Stimulated activated CD4-positive, alpha-beta T cell treated with anti-CD3 and anti-CD28 coated beads, Interleukin-15, amount 100 ng/mL, for 1 hour (primary cell): ENCODE results near the gene GRIA1.

ENCODE experiments used
- DNase-seq, 2 donors: peaks; one replicate each; pipeline ENCODE4 v3.0.0-alpha.2; 2020; ENCODE audit warnings: low read depth in 1 of 2, low spot score in 1 of 2

The GRIA1 gene

GRCh38 chr5:153610009-153610408 lies 119.5 kb downstream of the GRIA1 start:
- DNase-seq = no peak

GRCh38 chr5:153610811-153611210 lies 120.3 kb downstream of the GRIA1 start:
- DNase-seq = no peak

- no peak for DNase-seq
Measured at GRCh38 chr5:153613144-153613543, 122.7 kb downstream of the GRIA1 start.

GRCh38 chr5:153613672-153614071 lies 123.2 kb downstream of the GRIA1 start:
- no peak for DNase-seq

- DNase-seq = no peak
Measured at GRCh38 chr5:153617190-153617589, 126.7 kb downstream of the GRIA1 start.

- no peak for DNase-seq
Measured at GRCh38 chr5:153618307-153618706, 127.8 kb downstream of the GRIA1 start.

- DNase-seq = no peak
Measured at GRCh38 chr5:153618867-153619266, 128.4 kb downstream of the GRIA1 start.

GRCh38 chr5:153619771-153620170 lies 129.3 kb downstream of the GRIA1 start:
- no peak for DNase-seq

- DNase-seq = no peak
Measured at GRCh38 chr5:153623124-153623523, 132.7 kb downstream of the GRIA1 start.

GRCh38 chr5:153623751-153624450 lies 133.4 kb downstream of the GRIA1 start:
- DNase-seq = no peak

- DNase-seq = no peak
Measured at GRCh38 chr5:153624451-153624765, 133.9 kb downstream of the GRIA1 start.

GRCh38 chr5:153625826-153626354 lies 135.4 kb downstream of the GRIA1 start:
- DNase-seq = no peak

- DNase-seq = no peak
Measured at GRCh38 chr5:153626836-153627235, 136.4 kb downstream of the GRIA1 start.

- DNase-seq = no peak
Measured at GRCh38 chr5:153629027-153629895, 138.8 kb downstream of the GRIA1 start.

- no peak for DNase-seq
Measured at GRCh38 chr5:153630546-153630945, 140.1 kb downstream of the GRIA1 start.

GRCh38 chr5:153632748-153633290 lies 142.3 kb downstream of the GRIA1 start:
- no peak for DNase-seq

- no peak for DNase-seq
Measured at GRCh38 chr5:153636670-153637451, 146.4 kb downstream of the GRIA1 start.

- no peak for DNase-seq
Measured at GRCh38 chr5:153640293-153640692, 149.8 kb downstream of the GRIA1 start.

- DNase-seq = no peak
Measured at GRCh38 chr5:153641183-153641688, 150.8 kb downstream of the GRIA1 start.

- no peak for DNase-seq
Measured at GRCh38 chr5:153654504-153655200, 164.2 kb downstream of the GRIA1 start.

- no peak for DNase-seq
Measured at GRCh38 chr5:153655201-153655510, 164.7 kb downstream of the GRIA1 start.
